NCI-H345 (cell line): Measurements from ENCODE around the gene KRT80.

Source experiments
- DNase-seq: peaks from one replicate; lab custom pipeline; 2025; lab: John Stamatoyannopoulos, UW

The KRT80 gene

GRCh38 chr12:52152905-52153317 lies 38.9 kb downstream of the KRT80 start:
- no peak for DNase-seq

GRCh38 chr12:52151837-52152783 lies 39.7 kb downstream of the KRT80 start:
- peak; percentile 54 for DNase-seq

- no peak for DNase-seq
Observed at GRCh38 chr12:52151153-52151836, 40.5 kb downstream of the KRT80 start.

DNA sequence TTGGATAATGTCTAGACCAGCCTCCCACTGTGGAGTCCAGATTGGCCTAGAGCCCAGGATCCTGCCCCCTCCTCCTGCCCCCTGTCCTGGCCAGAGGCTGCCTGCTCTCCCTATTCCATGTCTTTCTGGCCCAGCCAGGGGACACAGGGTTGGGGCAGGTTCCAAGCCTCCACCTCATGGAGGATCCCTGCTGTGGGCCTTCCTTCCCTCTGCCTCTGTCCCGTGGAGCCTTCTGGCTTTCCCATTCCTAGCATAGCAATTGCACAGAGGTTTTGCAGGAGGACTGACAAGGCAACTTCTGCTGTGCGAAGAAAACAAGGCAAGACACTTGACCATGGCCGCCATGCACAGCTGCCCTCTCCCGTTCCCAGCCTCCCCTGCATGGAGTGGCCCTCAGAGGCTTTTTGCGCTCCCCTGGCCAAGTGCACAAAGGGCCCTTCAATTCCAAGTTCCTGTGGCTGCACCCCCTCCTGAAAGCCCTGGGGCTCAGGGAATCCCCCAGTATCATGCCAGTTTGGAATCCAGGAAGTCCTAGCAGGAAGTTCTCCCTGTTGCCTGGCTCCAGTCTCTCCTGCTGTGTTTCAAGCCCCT lies 42.1 kb downstream of the KRT80 start:
- no peak for DNase-seq

DNA sequence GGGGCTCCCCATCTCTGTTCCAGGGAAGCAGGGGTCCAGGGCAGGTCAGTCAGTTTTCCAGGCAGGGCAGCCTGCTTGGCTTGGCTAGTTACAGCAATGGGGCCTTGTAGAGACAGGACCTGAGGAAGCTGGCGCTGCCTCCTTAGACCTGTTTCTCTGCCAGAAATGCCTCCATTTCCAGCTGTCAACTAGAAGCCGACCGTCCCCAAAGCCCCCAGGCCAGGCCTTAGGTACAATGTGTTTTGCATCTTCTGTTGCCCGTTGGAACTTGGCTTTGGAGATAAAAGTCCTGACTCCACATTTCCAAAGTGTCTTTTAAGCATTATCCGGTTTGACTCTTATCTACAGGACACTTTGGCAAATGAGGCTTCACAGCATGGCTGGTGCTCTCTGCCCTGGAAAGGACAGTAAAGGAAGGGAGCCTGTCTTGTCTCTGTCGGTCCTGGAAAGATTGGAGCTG lies 42.6 kb downstream of the KRT80 start:
- no peak for DNase-seq

DNA sequence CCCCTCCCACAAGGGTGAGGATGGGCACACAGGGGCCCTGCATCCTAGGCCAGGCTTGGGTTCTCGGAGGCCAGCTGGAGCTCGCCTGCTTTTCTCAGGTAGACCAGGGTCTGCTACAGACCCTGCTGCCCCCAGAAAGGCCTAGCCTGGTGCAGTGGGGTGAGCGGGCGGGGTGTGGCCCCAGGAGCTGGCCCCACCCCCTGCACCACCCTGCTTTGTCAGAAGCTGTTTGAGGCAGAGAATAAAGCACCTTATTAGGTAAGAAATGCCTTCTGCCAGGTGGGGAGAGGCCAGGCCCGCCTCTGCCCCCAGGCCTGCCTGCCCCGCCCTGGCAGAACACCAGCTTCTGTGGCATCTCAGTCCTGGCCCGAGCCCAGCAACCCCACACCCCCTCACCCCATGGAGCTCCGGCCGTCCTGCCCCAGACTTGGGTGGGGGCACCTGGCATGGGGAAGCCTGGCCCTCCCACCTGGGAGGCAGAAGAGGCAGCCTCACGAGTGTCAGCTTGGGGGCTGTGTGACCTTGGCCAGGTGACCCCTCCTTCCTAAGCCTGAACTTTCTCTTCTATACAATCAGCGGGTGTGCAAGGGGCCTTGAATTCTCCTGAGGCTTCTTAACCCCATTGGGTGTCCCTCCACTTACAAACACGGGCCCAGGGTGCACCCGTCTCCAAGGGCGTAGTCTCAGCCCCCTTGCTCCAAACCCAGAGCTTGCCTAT lies 43.2 kb downstream of the KRT80 start:
- no peak for DNase-seq

GRCh38 chr12:52147964-52148463 lies 43.8 kb downstream of the KRT80 start:
- no peak for DNase-seq

DNA sequence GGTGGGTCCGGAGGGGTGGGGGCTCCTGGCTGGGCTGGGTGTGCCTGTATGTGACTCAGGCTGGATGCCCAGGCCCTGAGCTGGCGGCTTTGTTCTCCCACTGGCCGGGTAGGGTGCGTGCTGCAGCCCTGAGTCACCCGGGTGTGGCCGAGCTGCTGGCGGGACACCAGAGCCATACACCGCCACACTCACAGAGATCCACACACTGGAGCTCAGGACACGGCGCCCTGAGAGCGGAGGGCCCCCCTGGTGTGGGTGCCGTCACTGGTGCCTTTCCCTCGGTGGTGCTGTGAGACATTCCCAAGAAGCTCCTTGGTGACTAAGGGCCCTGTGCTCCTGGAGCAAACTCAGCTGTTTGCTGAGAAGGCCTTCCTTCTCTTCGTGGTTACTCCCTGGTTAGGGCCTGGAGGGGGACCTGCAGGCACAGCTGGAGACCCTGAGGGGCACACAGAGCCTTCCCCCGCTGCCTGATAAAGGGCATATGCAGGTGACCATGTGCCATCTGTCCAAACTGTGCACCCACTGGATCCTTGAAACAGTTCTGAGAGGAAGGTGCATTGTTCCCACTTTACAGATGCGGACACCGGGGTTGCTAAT lies 44.3 kb downstream of the KRT80 start:
- no peak for DNase-seq

GRCh38 chr12:52146822-52147366 lies 44.9 kb downstream of the KRT80 start:
- DNase-seq: no peak

GRCh38 chr12:52146089-52146821 lies 45.6 kb downstream of the KRT80 start:
- DNase-seq: no peak

GRCh38 chr12:52145228-52146088 lies 46.4 kb downstream of the KRT80 start:
- DNase-seq: no peak

DNA sequence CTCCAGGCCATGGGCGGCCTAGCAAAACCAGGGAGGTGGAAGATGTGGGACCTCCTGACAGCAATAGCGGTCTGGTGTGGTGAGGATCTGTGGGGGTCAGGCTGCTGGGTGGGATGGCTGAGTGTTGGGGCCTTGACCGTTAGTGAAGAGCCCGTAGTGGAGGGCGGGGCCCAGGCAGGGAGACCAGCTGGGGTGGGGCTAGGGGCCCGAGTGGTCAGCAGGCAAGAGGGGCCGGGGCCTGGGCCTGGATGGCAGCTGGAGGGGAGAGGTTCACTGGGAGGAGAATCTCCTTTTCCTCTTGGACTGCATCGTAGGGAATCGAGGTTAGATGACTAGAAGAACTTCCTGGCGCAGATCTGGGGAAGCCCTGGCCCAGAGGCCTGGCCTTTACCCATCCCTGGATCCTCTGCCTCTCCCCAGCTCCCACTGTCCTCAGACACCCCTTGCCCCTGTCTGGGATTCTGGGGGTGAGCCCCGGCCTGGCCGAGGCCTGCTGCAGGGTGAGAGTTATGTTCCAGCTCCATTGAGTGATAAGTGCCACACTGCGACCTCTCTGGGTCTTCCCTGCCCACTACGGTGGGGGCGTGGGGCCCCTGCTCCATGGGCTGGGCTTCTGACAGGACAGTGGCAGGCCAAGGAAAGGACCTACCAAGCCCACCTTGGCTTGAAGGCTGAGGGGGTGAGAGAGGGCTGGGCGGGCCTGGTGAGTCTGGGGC lies 47.1 kb downstream of the KRT80 start:
- no peak for DNase-seq

GRCh38 chr12:52142431-52142830 lies 49.4 kb downstream of the KRT80 start:
- DNase-seq: no peak

GRCh38 chr12:52141875-52142274 lies 49.9 kb downstream of the KRT80 start:
- no peak for DNase-seq

DNA sequence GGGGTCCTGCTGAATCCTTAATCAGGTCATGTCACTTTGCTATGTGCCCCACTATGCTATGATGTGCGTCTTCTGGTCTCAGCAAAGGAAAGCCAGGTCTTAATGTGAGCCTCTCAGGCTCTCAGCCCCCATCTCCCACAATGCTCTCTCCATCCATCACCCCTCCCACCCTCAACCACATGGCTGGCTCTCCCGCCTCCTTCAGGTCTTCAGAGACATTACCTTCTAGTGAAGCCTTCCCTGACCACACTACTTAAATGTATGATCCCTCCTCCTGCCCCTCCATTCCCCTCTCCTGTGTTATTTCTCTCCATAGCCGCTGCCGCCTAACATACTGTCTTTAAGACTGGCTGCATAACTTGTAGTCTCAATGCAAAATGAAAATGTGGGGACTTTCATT lies 50.5 kb downstream of the KRT80 start:
- no peak for DNase-seq

DNA sequence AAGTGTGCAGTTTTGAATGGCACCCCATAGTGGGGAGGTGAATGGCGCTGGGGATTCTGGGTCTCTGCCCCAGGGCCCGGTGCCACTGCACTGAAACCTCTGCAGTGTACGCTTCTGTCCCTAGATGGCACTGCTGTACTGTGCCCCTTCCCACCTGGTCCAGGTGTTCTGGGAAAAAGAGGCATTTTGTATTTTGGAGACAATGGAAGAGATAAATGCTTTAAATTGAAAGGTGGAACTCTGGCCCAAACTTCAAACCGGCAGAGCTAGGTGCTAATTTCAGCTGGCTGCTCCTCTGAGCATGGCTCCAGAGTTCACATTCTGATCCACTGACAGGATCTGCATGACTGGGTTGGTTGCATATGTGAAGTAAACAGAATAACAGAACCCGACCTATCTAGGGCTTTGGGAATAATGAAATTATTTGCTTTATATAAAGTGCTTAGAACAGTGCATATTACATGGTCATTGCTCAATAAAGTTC lies 52.2 kb downstream of the KRT80 start:
- peak; percentile 79 for DNase-seq

- DNase-seq: no peak
Observed at GRCh38 chr12:52139147-52139546, 52.7 kb downstream of the KRT80 start.

DNA sequence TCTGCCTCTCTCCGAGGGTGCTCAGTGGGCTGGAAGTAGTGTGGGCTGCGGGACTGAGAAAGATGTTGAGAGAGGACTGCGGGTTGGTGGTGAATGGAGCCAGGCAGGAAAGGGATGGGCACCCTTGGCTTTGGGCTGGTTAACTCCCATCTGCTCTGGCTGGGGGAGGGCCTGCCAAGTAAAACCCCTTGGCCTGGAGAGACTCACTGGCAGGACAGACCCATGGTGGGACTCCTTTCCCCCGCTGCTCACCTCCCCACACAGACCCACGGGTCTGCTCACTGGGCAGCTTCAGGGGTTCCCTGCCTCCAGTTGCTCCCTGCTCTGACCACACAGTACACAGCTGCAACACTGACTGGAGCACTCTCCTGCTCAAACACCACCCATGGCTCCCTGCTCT lies 54.1 kb downstream of the KRT80 start:
- DNase-seq: no peak

DNA sequence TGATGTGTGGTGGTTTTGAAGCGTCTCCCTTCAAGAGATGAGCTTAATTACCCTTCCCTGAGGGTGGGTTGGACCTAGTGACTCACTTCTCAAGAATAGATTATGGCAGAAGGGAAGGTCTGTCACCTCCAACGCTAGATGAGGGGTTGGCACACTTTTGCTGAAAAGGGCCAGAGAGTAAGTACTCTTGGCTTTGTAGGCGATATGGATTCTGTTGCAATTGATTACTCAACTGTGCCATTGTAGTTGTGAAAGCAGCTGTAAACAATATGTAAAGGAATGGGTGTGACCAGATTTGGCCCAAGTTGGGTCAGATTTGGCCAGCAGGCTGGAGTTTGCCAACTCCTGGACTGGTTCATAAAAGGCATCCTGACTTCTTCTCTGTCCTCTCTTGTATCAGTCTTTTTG lies 59.1 kb downstream of the KRT80 start:
- DNase-seq: no peak
